CD4-positive, alpha-beta T cell treated with Interleukin-6 at 100 ng/mL for 8 hours (primary cell): Measurements from ENCODE around the gene SRSF7.
"Not testable (repeated sequence)": the region's sequence is repeated elsewhere in the genome, so short reads cannot be mapped to it uniquely, and the experiment has no call there.

Experiments used
- DNase-seq: peaks from one replicate; pipeline ENCODE4 v3.0.0-alpha.2; 2020; ENCODE audit warnings: mixed read lengths, low spot score

SRSF7 gene

GRCh38 chr2:38731684-38732221 is 19.4 kb downstream of the SRSF7 start:
- DNase-seq = no peak

GRCh38 chr2:38731090-38731489 is 20.1 kb downstream of the SRSF7 start:
- DNase-seq = no peak

GRCh38 chr2:38728694-38729093 is 22.5 kb downstream of the SRSF7 start:
- no peak for DNase-seq

GRCh38 chr2:38727661-38728060 is 23.5 kb downstream of the SRSF7 start:
- no peak for DNase-seq

GRCh38 chr2:38723173-38723572 is 28.0 kb downstream of the SRSF7 start:
- no peak for DNase-seq

GRCh38 chr2:38722271-38723061 is 28.7 kb downstream of the SRSF7 start:
- DNase-seq = peak; percentile 37

- no peak for DNase-seq
Measured at GRCh38 chr2:38720613-38721241, 30.4 kb downstream of the SRSF7 start.

GRCh38 chr2:38719706-38720105 is 31.5 kb downstream of the SRSF7 start:
- DNase-seq = no peak

- no peak for DNase-seq
Measured at GRCh38 chr2:38718601-38719000, 32.6 kb downstream of the SRSF7 start.

- no peak for DNase-seq
Measured at GRCh38 chr2:38716185-38716584, 35.0 kb downstream of the SRSF7 start.

- DNase-seq = not testable (repeated sequence)
Measured at GRCh38 chr2:38714941-38715340, 36.2 kb downstream of the SRSF7 start.

- DNase-seq = no peak
Measured at GRCh38 chr2:38713338-38713737, 37.8 kb downstream of the SRSF7 start.

- DNase-seq = no peak
Measured at GRCh38 chr2:38712871-38713270, 38.3 kb downstream of the SRSF7 start.

GRCh38 chr2:38712413-38712812 is 38.7 kb downstream of the SRSF7 start:
- DNase-seq = no peak

GRCh38 chr2:38711558-38711957 is 39.6 kb downstream of the SRSF7 start:
- no peak for DNase-seq

- peak; percentile 67 for DNase-seq
Measured at GRCh38 chr2:38709567-38710194, 41.5 kb downstream of the SRSF7 start.

GRCh38 chr2:38708900-38709566 is 42.1 kb downstream of the SRSF7 start:
- DNase-seq = no peak

GRCh38 chr2:38708491-38708890 is 42.7 kb downstream of the SRSF7 start:
- not testable (repeated sequence) for DNase-seq

GRCh38 chr2:38706846-38707345 is 44.3 kb downstream of the SRSF7 start:
- no peak for DNase-seq

- DNase-seq = no peak
Measured at GRCh38 chr2:38704664-38705063, 46.5 kb downstream of the SRSF7 start.

GRCh38 chr2:38703336-38703735 is 47.8 kb downstream of the SRSF7 start:
- not testable (repeated sequence) for DNase-seq

- no peak for DNase-seq
Measured at GRCh38 chr2:38702413-38702812, 48.7 kb downstream of the SRSF7 start.
